GM13976 (cell line): ENCODE measurements around the gene PRKAR1B.

ENCODE experiments used
- DNase-seq: peaks from one replicate; pipeline ENCODE4 v3.0.0; 2012; ENCODE audit warnings: low spot score
- CTCF ChIP-seq: IDR thresholded peaks from 2 replicates; pipeline ENCODE4 v1.5.1; 2012; ENCODE audit warnings: borderline replicate concordance, mild to moderate bottlenecking; ENCODE audit not compliant: insufficient read depth; ENCODE audit errors: extremely low read depth, missing control alignments, control extremely low read depth
- in situ Hi-C: fragments of 300-500 bp; cut with MboI; formaldehyde crosslinking; loops from one replicate; pipeline ENCODE4 v1.12.0; 2022; ENCODE audit warnings: low sequenced_read_pairs, mixed read lengths, inconsistent platforms; ENCODE audit not compliant: unreplicated experiment

PRKAR1B gene

GRCh38 chr7:576524-577277, 150.4 kb downstream of the PRKAR1B start:
- in situ Hi-C loops, result no loop called here
- no peak for TF ChIP-seq CTCF
- no peak for DNase-seq

GRCh38 chr7:575425-576366, 151.4 kb downstream of the PRKAR1B start:
- no peak for TF ChIP-seq CTCF
- in situ Hi-C loops, result no loop called here
- no peak for DNase-seq

GRCh38 chr7:574661-575395, 152.3 kb downstream of the PRKAR1B start:
- in situ Hi-C loops, result no loop called here
- no peak for DNase-seq
- TF ChIP-seq CTCF, result no peak

- no peak for DNase-seq
- TF ChIP-seq CTCF, result no peak
- in situ Hi-C loops, result no loop called here
Measured at GRCh38 chr7:573933-574381, 153.1 kb downstream of the PRKAR1B start.

- in situ Hi-C loops, result no loop called here
- TF ChIP-seq CTCF, result no peak
- DNase-seq, result no peak
Measured at GRCh38 chr7:573269-573932, 153.7 kb downstream of the PRKAR1B start.
